ENCODE results near the gene OVCH1. TPM values are rescaled to one million over a fixed set of nuclear protein-coding genes. Genes with fewer than 3 reads are reported as not detected.
"Not testable (repeated sequence)": the region's sequence is repeated elsewhere in the genome, so short reads cannot be mapped to it uniquely, and the experiment has no call there.

Gene OVCH1
- total RNA-seq, 4 donors from 2014 or later: 0.40 TPM; not detected in 3

DNA sequence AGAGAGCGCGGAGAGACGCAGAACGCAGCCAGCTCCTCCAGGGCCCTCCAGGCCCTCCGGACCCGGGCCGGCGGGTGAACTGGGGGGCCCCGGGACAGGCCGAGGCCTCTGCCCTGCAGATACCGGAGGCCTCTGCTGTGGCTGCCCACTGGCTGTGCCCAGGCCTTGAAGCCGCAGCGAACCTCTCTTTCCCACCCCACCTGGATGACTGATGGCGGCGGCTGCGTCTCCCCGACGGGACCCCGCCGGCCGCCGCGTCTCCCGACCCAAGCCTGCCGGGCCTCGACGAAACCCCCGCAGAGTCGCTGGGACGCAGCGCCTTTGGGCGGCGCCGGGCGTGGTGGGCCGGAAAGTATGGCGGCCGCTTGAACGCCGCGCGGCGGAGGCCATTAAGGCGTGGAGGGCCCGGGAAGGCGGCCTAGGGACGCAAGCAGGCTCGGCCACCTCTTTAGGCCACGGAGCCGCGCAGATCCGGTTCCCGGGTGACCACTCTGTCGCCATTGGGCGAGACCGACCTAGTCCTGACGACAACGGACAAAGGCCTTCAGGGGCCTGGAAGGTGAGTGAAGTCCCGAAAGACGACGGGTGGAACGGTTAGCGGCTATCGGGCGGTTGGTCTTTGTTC, 108.1 kb downstream of the OVCH1 start:
- H3K4me3 ChIP-seq: no peak overlapping the region
- no peaks in the 10 kb centered on the region for H3K27me3 ChIP-seq
- H3K4me1 ChIP-seq: no peaks in the 10 kb centered on the region
- no peak for TF ChIP-seq POLR2A (IDR thresholded peaks at IDR 0.05)
- no peak for TF ChIP-seq CTCF (IDR thresholded peaks at IDR 0.05)
- no peak for DNase-seq
- H3K27ac ChIP-seq: peak overlapping the region in 2 of 4 donors; percentile 34 to 52
- no peaks in the 10 kb centered on the region for H3K9me3 ChIP-seq
- no peaks in the 10 kb centered on the region for H3K36me3 ChIP-seq

DNA sequence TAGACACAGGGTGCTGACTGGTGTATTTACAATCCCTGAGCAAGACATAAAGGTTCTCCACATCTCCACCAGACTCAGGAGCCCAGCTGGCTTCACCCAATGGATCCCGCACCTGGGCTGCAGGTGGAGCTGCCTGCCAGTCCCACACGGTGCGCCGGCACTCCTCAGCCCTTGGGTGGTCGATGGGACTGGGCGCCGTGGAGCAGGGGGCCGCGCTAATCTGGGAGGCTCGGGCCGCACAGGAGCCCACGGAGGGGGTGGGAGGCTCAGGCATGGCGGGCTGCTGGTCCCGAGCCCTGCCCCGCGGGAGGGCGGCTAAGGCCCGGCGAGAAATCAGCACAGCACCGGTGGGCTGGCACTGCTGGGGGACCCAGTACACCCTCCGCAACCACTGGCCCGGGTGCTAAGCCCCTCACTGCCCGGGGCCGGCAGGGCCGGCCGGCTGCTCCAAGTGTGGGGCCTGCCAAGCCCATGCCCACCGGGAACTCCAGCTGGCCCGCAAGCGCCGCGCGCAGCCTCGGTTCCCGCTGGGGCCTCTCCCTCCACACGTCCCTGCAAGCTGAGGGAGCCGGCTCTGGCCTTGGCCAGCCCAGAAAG, 111.3 kb downstream of the OVCH1 start:
- H3K27me3 ChIP-seq, H3K9me3 ChIP-seq, H3K4me1 ChIP-seq, H3K36me3 ChIP-seq, DNase-seq, H3K4me3 ChIP-seq, H3K27ac ChIP-seq: not testable (repeated sequence)

DNA sequence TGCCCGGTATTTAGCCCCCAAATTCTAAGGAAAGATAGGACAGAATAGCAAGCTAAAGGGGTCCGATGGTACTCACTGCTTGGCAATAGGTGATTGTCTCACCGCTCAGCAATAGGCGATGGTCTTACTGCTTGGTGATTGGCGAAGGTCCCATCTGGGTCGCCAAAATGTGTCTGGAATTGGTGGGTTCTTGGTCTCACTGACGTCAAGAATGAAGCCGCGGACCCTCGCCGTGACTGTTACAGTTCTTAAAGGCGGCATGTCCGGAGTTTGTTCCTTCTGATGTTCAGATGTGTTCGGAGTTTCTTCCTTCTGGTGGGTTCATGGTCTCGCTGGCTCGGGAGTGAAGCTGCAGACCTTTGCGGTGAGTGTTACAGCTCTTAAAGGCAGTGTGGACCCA, 112.3 kb downstream of the OVCH1 start:
- not testable (repeated sequence) for H3K27me3 ChIP-seq, H3K27ac ChIP-seq, H3K36me3 ChIP-seq, H3K4me1 ChIP-seq, H3K4me3 ChIP-seq, H3K9me3 ChIP-seq, DNase-seq

- TF ChIP-seq POLR2A (IDR thresholded peaks at IDR 0.05): no peak
- TF ChIP-seq CTCF (IDR thresholded peaks at IDR 0.05): no peak
- no peaks in the 10 kb centered on the region for H3K9me3 ChIP-seq
These were observed 115.2 kb downstream of the OVCH1 start for GRCh38 chr12:29382251-29382650.

GRCh38 chr12:29380536-29381523, 116.7 kb downstream of the OVCH1 start, which contains the start of gene ERGIC2:
Gene ERGIC2, minus strand, starts transcription at chr12:29381172. Its CDS starts 9,539 bp downstream, at chr12:29371633.
- DNase-seq: peak; percentile 90 to 96 (median 92)
- no peaks in the 10 kb centered on the region for H3K27me3 ChIP-seq
- H3K4me1 ChIP-seq: peaks cover 0 to 12% (median 2%) of the 10 kb centered on the region in 4 donors
- no peaks in the 10 kb centered on the region for H3K9me3 ChIP-seq
- H3K27ac ChIP-seq: peak within 1 kb of the TSS; percentile 78 to 93 (median 91)
- H3K36me3 ChIP-seq: no peaks in the 10 kb centered on the region
- H3K4me3 ChIP-seq: peak within 1 kb of the TSS; percentile 82 to 90 (median 83)
- TF ChIP-seq CTCF (IDR thresholded peaks at IDR 0.05) (no peak), POLR2A (IDR thresholded peaks at IDR 0.05) (peak; percentile 51 to 70)

More at GRCh38 chr12:29382251-29382650, 115.2 kb downstream of the OVCH1 start:
- H3K4me1 ChIP-seq: peaks cover 0 to 12% (median 2%) of the 10 kb centered on the region in 4 donors
- DNase-seq: no peak
- H3K27ac ChIP-seq: no peak overlapping the region
- no peaks in the 10 kb centered on the region for H3K27me3 ChIP-seq
- no peak overlapping the region for H3K4me3 ChIP-seq
- no peaks in the 10 kb centered on the region for H3K36me3 ChIP-seq

Other genes with a start within 250 kb of the OVCH1 start
- gene ERGIC2, start 116.5 kb downstream of the OVCH1 start, total RNA-seq: 10 to 100 TPM; 13.7 to 24.8 (median 18.9) TPM